DND-41 (cell line): ENCODE data around the gene PTOV1.

ENCODE experiments used
- EZH2 ChIP-seq: IDR thresholded peaks from 3 replicates; pipeline ENCODE4 v1.6.1; 2012; ENCODE audit warnings: borderline replicate concordance, low read depth, mild to moderate bottlenecking, moderate library complexity, low read length, inconsistent platforms; ENCODE audit not compliant: severe bottlenecking
- TF ChIP-seq, protein P1 (sequence below): IDR thresholded peaks from 2 replicates; pipeline ENCODE4 v1.5.1; 2012; ENCODE audit warnings: borderline replicate concordance, low read length, moderate library complexity, mild to moderate bottlenecking; ENCODE audit not compliant: poor library complexity, severe bottlenecking; ENCODE audit errors: extremely low read depth

DNA sequence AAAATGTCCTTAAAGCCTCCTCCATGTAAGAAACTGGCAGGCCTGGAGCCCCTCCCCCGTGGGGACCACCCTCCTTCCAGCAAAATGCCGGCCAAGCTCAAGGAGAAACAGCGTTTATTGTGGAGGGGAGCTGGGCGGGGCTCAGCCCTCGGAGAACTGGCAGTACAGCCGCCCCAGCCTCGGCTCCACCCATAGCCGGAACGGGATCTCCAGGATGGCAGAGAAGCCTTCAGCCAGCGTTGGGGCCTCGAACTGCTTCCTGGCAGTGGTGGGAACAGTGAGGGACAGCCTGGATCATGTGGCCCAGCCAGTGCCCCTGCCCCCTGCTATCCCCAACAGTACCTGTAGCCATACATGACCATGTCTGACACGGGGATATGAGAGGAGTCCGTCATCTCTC is 10.1 kb downstream of the PTOV1 start:
- TF ChIP-seq, protein P1, sequence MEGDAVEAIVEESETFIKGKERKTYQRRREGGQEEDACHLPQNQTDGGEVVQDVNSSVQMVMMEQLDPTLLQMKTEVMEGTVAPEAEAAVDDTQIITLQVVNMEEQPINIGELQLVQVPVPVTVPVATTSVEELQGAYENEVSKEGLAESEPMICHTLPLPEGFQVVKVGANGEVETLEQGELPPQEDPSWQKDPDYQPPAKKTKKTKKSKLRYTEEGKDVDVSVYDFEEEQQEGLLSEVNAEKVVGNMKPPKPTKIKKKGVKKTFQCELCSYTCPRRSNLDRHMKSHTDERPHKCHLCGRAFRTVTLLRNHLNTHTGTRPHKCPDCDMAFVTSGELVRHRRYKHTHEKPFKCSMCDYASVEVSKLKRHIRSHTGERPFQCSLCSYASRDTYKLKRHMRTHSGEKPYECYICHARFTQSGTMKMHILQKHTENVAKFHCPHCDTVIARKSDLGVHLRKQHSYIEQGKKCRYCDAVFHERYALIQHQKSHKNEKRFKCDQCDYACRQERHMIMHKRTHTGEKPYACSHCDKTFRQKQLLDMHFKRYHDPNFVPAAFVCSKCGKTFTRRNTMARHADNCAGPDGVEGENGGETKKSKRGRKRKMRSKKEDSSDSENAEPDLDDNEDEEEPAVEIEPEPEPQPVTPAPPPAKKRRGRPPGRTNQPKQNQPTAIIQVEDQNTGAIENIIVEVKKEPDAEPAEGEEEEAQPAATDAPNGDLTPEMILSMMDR: no peak
- no peak for TF ChIP-seq EZH2
